Sigmoid colon (tissue), 3 donors: Measurements from ENCODE around the gene NRDE2.

Experiments
- CTCF ChIP-seq, 4 experiments: fragments of 450-650 bp in 3 of 4; fragments of 200-600 bp in 1 of 4; IDR thresholded peaks; one replicate each; pipeline ENCODE4 v1.5.1; 2016 to 2019; ENCODE audit warnings: antibody characterized with exemption in 4 of 4, mild to moderate bottlenecking in 3 of 4, moderate library complexity in 2 of 4
- POLR2A ChIP-seq, 2 donors: fragments of 450-650 bp; IDR thresholded peaks; one replicate each; pipeline ENCODE4 v1.6.1; 2016; ENCODE audit warnings: antibody characterized with exemption in 2 of 2, mild to moderate bottlenecking in 2 of 2, moderate library complexity in 2 of 2

- TF ChIP-seq CTCF (IDR thresholded peaks at IDR 0.05) (no peak), POLR2A (IDR thresholded peaks at IDR 0.05) (no peak)
Observed at GRCh38 chr14:90330203-90331196, 1.2 kb downstream of the NRDE2 start.
